ENCODE data around the gene NUS1.

GRCh38 chr6:117733341-117733740, 58.1 kb downstream of the NUS1 start:
- no peak for TF ChIP-seq EZH2phosphoT487 (IDR thresholded peaks at IDR 0.05; ENCODE audit: insufficient read depth, low read depth)
- TF ChIP-seq EZH2 (IDR thresholded peaks at IDR 0.05; ENCODE audit: insufficient read depth, poor library complexity, severe bottlenecking) = no peak
